ENCODE measurements around the gene TMIGD2.
"Not testable (repeated sequence)": the region's sequence is repeated elsewhere in the genome, so short reads cannot be mapped to it uniquely, and the experiment has no call there.

Gene TMIGD2

DNA sequence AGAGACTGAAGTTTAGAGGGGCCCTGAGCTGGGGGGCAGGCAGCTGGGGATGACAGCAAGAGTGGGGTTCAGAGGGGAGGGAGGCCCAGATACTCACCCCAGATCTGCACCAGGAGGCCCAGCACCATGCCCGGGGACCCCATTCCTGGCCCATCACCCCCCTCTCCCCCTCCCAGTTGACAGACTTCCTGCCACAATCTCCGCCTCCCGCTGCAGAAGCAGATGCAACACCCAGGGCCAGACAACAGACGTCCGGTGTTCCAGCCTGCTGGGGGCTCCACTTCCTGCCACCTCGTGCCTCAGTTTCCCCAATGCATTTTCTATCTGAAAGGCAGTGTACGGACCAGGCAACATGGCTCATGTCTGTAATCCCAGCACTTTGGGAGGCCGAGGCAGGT is at the start of gene TMIGD2:
Gene TMIGD2, minus strand, starts transcription at position 147 of the 398 bp plus-strand sequence. Its CDS starts 4 bp downstream, at position 143.
- Mint-ChIP-seq H3K4me3 (peak within 1 kb of the TSS; percentile 92), H3K27ac (peak within 1 kb of the TSS; percentile 96), H3K4me1 (ENCODE audit: low read depth) (peaks cover 44% of the 10 kb centered on the region), H3K27me3 (no peaks in the 10 kb centered on the region), H3K9me3 (ENCODE audit: low read depth) (no peaks in the 10 kb centered on the region), H3K36me3 (peaks cover 3% of the 10 kb centered on the region)

GRCh38 chr19:4350726-4351125 is 48.5 kb upstream of the TMIGD2 start:
- H3K36me3 Mint-ChIP-seq: no peaks in the 10 kb centered on the region
- H3K4me3 Mint-ChIP-seq: no peak overlapping the region
- H3K4me1 Mint-ChIP-seq (ENCODE audit: low read depth): no peaks in the 10 kb centered on the region
- no peaks in the 10 kb centered on the region for H3K9me3 Mint-ChIP-seq (ENCODE audit: low read depth)
- H3K27me3 Mint-ChIP-seq: no peaks in the 10 kb centered on the region
- H3K27ac Mint-ChIP-seq: no peak overlapping the region

- no peaks in the 10 kb centered on the region for H3K36me3 Mint-ChIP-seq
- H3K27ac Mint-ChIP-seq: no peak overlapping the region
- no peaks in the 10 kb centered on the region for H3K9me3 Mint-ChIP-seq (ENCODE audit: low read depth)
Observed at GRCh38 chr19:4350111-4350510, 47.9 kb upstream of the TMIGD2 start.

DNA sequence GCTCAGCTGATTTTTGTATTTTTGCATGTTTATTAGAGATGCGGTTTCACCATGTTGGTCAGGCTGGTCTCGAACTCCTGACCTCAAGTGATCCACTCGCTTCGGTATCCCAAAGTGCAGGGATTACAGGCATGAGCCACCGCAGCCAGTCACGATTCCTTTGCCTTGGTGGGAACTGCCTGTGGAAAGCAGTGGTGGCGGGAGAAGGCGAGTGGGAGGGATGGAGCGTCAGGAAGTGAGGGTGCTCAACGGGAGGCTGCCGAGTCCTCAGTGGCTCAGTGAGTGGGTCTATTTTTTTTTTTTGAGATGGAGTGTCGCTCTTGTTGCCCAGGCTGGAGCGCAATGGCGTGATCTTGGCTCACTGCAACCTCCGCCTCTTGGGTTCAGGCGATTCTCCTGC is 47.0 kb upstream of the TMIGD2 start:
- H3K4me1 Mint-ChIP-seq (ENCODE audit: low read depth); H3K4me3 Mint-ChIP-seq; H3K27ac Mint-ChIP-seq; H3K27me3 Mint-ChIP-seq; H3K9me3 Mint-ChIP-seq (ENCODE audit: low read depth); H3K36me3 Mint-ChIP-seq: not testable (repeated sequence)

More at GRCh38 chr19:4350111-4350510, 47.9 kb upstream of the TMIGD2 start:
- Mint-ChIP-seq H3K4me1 (ENCODE audit: low read depth) (peaks cover 3% of the 10 kb centered on the region), H3K27me3 (no peaks in the 10 kb centered on the region), H3K4me3 (no peak overlapping the region)

- Mint-ChIP-seq H3K27ac (no peak overlapping the region), H3K4me3 (no peak overlapping the region), H3K36me3 (no peaks in the 10 kb centered on the region)
Observed at GRCh38 chr19:4347521-4347920, 45.3 kb upstream of the TMIGD2 start.

GRCh38 chr19:4346020-4346383 is 43.8 kb upstream of the TMIGD2 start:
- Mint-ChIP-seq H3K27me3 (no peaks in the 10 kb centered on the region), H3K4me3 (no peak overlapping the region), H3K9me3 (ENCODE audit: low read depth) (no peaks in the 10 kb centered on the region), H3K27ac (no peak overlapping the region), H3K36me3 (no peaks in the 10 kb centered on the region), H3K4me1 (ENCODE audit: low read depth) (peaks cover 10% of the 10 kb centered on the region)

More at GRCh38 chr19:4347521-4347920, 45.3 kb upstream of the TMIGD2 start:
- Mint-ChIP-seq H3K9me3 (ENCODE audit: low read depth) (no peaks in the 10 kb centered on the region), H3K4me1 (ENCODE audit: low read depth) (peaks cover 10% of the 10 kb centered on the region), H3K27me3 (no peaks in the 10 kb centered on the region)

GRCh38 chr19:4345342-4346019 is 43.3 kb upstream of the TMIGD2 start:
- H3K27me3 Mint-ChIP-seq: no peaks in the 10 kb centered on the region
- H3K4me1 Mint-ChIP-seq (ENCODE audit: low read depth): peaks cover 10% of the 10 kb centered on the region
- H3K9me3 Mint-ChIP-seq (ENCODE audit: low read depth): no peaks in the 10 kb centered on the region
- no peaks in the 10 kb centered on the region for H3K36me3 Mint-ChIP-seq
- H3K4me3 Mint-ChIP-seq: peak overlapping the region; percentile 63
- H3K27ac Mint-ChIP-seq: no peak overlapping the region

GRCh38 chr19:4343370-4344307 is 41.5 kb upstream of the TMIGD2 start, which contains the start of gene MPND:
Gene MPND (plus strand): TSS chr19:4343562. CDS start chr19:4343594, 32 bp downstream.
- H3K36me3 Mint-ChIP-seq: no peaks in the 10 kb centered on the region
- no peaks in the 10 kb centered on the region for H3K27me3 Mint-ChIP-seq
- H3K9me3 Mint-ChIP-seq (ENCODE audit: low read depth): no peaks in the 10 kb centered on the region
- H3K27ac Mint-ChIP-seq: peak within 1 kb of the TSS; percentile 84
- H3K4me1 Mint-ChIP-seq (ENCODE audit: low read depth): peaks cover 15% of the 10 kb centered on the region
- peak within 1 kb of the TSS; percentile 90 for H3K4me3 Mint-ChIP-seq

- Mint-ChIP-seq H3K9me3 (ENCODE audit: low read depth) (no peaks in the 10 kb centered on the region), H3K36me3 (no peaks in the 10 kb centered on the region), H3K27me3 (no peaks in the 10 kb centered on the region), H3K4me3 (peak overlapping the region; percentile 90), H3K27ac (peak overlapping the region; percentile 84), H3K4me1 (ENCODE audit: low read depth) (peaks cover 22% of the 10 kb centered on the region)
Observed at GRCh38 chr19:4342615-4343369, 40.6 kb upstream of the TMIGD2 start.

GRCh38 chr19:4342314-4342614 is 40.1 kb upstream of the TMIGD2 start:
- no peaks in the 10 kb centered on the region for H3K9me3 Mint-ChIP-seq (ENCODE audit: low read depth)
- H3K36me3 Mint-ChIP-seq: no peaks in the 10 kb centered on the region
- no peaks in the 10 kb centered on the region for H3K27me3 Mint-ChIP-seq
- peak overlapping the region; percentile 90 for H3K4me3 Mint-ChIP-seq
- H3K4me1 Mint-ChIP-seq (ENCODE audit: low read depth): peaks cover 23% of the 10 kb centered on the region
- peak overlapping the region; percentile 84 for H3K27ac Mint-ChIP-seq

DNA sequence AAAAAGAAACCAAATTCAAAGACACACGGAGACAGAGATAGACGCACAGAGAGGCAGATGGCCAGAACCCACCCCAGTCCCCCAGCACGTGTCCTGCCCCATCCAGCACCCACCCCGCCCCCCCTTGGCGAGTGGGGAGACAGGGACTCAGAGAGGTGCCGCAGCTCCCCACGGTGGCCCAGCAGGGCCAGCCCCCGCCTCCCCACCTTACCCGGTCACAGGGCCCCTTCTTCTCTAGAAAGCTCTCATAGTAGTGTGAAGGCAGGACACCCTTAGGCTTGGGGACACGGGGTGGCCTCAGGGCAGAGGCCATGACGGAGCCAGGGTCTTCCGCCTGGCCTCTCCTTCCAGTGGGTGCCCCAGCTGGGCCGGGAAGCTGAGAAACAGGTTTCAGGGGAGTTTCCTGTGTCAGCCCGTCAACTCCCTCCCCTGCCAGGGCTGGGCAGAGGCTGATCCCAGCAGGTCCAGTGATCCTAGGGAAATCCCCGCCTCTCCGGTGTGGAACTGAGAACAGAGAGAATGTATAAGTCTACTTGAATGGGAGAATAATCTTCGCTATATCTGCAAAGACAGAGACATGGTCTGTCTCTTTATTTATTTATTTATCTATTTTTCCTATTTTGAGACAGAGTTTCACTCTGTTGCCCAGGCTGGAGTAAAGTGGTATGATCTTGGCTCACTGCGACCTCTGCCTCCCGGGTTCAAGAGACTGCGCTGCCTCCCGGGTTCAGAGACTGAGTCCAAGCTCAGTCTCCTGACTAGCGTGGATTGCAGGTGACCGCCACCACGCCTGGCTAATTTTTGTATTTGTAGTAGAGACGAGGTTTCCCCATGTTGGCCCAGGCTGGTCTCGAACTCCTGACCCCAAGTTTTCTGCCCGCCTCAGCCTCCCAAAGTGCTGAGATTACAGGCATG is 36.5 kb upstream of the TMIGD2 start, which contains the start of gene STAP2:
Gene STAP2, minus strand, starts transcription at position 387 of the 915 bp plus-strand sequence. Its CDS starts 74 bp downstream, at position 313.
- H3K4me1 Mint-ChIP-seq (ENCODE audit: low read depth): peaks cover 20% of the 10 kb centered on the region
- H3K36me3 Mint-ChIP-seq: peaks cover 7% of the 10 kb centered on the region
- no peaks in the 10 kb centered on the region for H3K27me3 Mint-ChIP-seq
- H3K27ac Mint-ChIP-seq: peak within 1 kb of the TSS; percentile 87
- peak within 1 kb of the TSS; percentile 89 for H3K4me3 Mint-ChIP-seq
- no peaks in the 10 kb centered on the region for H3K9me3 Mint-ChIP-seq (ENCODE audit: low read depth)

DNA sequence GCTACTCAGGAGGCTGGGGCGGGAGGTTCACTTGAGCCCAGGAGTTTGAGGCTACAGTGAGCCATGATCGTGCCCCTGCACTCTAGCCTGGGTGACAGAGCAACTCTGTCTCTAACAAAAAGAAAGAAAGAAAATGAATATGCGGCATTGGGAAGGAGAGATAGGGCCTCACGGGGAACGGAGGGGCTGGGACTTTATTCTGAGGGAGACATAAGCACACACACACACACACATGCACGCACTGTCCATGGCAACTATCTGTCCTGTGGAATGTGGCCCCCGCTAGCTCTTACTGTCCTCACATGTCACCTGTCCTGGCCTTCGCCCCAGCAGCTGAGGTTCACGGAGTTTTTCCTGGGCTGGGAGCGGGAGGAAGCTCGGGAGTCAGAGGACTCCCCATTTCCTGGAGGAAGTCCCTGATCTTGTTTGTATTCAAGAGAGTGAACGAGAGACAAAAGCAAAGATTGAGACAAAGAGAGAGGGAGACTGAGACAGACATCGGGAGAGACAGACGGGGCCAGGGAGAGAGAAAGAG is 35.8 kb upstream of the TMIGD2 start:
- H3K9me3 Mint-ChIP-seq (ENCODE audit: low read depth): no peaks in the 10 kb centered on the region
- peak overlapping the region; percentile 87 for H3K27ac Mint-ChIP-seq
- H3K4me1 Mint-ChIP-seq (ENCODE audit: low read depth): peaks cover 17% of the 10 kb centered on the region
- H3K4me3 Mint-ChIP-seq: peak overlapping the region; percentile 89
- no peaks in the 10 kb centered on the region for H3K27me3 Mint-ChIP-seq
- peaks cover 7% of the 10 kb centered on the region for H3K36me3 Mint-ChIP-seq

GRCh38 chr19:4334929-4335570 is 32.9 kb upstream of the TMIGD2 start:
- Mint-ChIP-seq H3K9me3 (ENCODE audit: low read depth) (no peaks in the 10 kb centered on the region), H3K4me1 (ENCODE audit: low read depth) (peaks cover 13% of the 10 kb centered on the region), H3K27ac (no peak overlapping the region)

More at GRCh38 chr19:4334929-4335570, 32.9 kb upstream of the TMIGD2 start:
- no peaks in the 10 kb centered on the region for H3K27me3 Mint-ChIP-seq
- H3K4me3 Mint-ChIP-seq: no peak overlapping the region
- peaks cover 7% of the 10 kb centered on the region for H3K36me3 Mint-ChIP-seq

Data from activated naive CD8-positive, alpha-beta T cell (primary cell).